ENCODE data around the gene NIPAL3.
"Not testable (repeated sequence)": the region's sequence is repeated elsewhere in the genome, so short reads cannot be mapped to it uniquely, and the experiment has no call there.

Gene NIPAL3

GRCh38 chr1:24488159-24488558, 72.6 kb downstream of the NIPAL3 start:
- not testable (repeated sequence) for DNase-seq (ENCODE audit: low read depth in 2 of 2, low spot score in 1 of 2)

DNA sequence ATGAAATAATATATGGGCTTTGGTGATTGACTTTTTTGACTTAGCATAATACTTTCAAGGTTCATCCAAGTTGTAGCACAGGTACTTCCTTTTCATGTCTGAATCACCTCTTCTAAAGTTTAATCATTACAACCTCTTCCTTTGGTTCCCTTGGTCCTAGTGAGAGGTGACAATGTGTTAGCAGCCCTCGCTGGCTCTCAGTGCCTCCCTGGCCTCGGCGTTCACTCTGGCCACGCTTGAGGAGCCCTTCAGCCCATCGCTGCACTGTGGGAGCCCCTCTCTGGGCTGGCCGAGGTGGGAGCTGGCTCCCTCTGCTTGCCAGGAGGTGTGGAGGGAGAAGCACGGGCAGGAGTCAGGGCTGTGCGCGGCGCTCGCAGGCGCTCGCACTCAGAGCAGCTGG, 74.1 kb downstream of the NIPAL3 start:
- no peak for DNase-seq (ENCODE audit: low read depth in 2 of 2, low spot score in 1 of 2)

DNA sequence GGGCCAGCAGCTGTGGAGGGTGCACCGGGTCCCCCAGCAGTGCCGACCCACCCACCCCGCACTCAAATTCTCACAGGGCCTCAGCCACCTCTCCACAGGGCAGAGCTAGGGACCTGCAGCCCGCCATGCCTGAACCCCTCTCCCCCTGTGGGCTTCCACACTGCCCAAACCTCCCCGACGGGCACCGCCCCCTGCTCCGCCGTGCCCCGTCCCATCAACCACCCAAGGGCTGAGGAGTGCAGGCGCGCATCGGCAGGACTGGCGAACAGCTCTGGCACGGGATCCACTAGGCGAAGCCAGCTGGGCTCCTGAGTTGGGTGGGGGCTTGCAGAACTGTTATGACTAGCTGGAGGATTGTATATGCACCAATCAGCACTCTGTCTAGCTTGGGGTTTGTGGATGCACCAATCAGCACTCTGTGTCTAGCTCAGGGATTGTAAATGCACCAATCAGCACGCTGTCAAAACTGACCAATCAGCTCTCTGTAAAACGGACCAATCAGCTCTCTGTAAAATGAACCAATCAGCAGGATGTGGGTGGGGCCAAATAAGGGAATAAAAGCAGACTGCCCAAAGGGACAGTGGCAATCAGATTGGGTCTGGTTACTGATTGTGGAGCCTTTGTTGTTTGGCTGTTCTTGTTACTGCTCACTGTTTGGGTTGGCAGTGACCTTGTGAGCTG, 74.6 kb downstream of the NIPAL3 start:
- no peak for DNase-seq (ENCODE audit: low read depth in 2 of 2, low spot score in 1 of 2)

DNA sequence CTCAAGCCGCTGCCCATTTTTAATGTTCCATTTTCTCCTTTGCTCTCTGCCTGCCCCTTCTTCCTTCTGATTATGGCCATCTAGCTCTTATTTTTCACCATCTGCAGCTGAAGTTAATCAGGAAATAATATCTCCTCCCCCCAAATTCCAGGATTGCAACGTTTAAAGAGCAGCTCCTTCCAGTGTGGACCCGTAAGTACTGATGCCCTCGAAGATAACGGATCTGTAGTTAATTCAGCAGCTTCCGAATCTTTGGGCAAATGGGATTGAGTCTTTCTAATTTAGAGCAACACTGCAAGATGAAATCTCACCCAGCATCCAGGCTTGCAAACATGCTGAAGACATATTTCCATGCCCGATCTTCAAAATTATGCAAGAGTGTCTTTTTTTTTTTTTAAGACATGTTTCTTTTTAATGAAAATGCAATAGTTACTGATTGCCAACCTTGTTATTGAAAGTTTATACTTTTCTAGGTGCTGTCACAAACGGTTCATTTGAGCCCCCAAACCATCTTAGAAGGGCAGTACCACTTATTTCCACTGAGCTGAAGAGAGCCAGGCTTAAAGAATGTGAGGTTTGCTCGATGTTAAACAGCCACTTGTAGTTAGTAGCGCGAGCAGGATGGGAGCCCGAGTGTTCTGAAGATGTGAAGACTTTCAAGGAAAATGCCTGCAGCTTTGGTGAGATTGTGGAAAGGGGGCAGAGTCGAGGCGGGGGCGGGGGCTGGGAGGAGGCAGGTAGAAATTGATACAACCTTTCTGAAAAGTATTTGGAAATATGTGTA, 76.2 kb downstream of the NIPAL3 start:
- no peak for DNase-seq (ENCODE audit: low read depth in 2 of 2, low spot score in 1 of 2)

DNA sequence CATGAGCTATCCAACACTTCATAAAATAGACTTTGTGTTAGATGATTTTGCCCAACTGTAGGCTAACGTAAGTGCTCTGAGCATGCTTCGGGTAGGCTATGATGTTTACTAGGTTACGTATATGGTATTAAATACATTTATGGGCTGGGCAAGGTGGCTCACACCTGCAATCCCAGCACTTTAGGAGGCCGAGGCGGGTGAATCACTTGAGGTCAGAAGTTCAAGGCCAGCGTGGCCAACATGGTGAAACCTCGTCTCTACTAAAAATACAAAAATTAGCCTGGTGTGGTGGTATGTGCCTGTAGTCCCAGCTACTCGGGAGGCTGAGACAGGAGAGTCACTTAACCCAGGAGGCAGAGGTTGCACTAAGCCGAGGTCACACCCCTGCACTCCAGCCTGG, 77.3 kb downstream of the NIPAL3 start:
- DNase-seq (ENCODE audit: low read depth in 2 of 2, low spot score in 1 of 2): not testable (repeated sequence)

DNA sequence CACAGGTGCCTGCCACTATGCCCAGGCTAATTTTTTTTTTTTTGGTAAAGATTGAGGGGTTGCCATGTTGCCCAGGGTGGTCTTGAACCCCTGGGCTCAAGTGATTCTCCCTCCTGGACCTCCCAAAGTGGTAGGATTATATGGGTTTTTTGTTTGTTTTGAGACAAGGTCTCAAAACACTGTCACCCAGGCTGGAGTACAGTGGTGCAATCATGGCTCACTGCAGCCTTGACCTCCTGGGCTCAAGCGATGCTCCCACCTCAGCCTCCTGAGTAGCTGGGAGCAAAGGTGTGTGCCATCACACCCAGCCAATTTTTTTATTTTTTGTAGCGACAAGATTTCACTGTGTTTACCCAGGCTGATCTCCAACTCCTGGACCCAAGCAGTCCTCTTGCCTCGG, 78.2 kb downstream of the NIPAL3 start:
- no peak for DNase-seq (ENCODE audit: low read depth in 2 of 2, low spot score in 1 of 2)

GRCh38 chr1:24498589-24498988, 83.0 kb downstream of the NIPAL3 start:
- no peak for DNase-seq (ENCODE audit: low read depth in 2 of 2, low spot score in 1 of 2)

GRCh38 chr1:24500448-24501048, 84.9 kb downstream of the NIPAL3 start:
- no peak for DNase-seq (ENCODE audit: low read depth in 2 of 2, low spot score in 1 of 2)

DNA sequence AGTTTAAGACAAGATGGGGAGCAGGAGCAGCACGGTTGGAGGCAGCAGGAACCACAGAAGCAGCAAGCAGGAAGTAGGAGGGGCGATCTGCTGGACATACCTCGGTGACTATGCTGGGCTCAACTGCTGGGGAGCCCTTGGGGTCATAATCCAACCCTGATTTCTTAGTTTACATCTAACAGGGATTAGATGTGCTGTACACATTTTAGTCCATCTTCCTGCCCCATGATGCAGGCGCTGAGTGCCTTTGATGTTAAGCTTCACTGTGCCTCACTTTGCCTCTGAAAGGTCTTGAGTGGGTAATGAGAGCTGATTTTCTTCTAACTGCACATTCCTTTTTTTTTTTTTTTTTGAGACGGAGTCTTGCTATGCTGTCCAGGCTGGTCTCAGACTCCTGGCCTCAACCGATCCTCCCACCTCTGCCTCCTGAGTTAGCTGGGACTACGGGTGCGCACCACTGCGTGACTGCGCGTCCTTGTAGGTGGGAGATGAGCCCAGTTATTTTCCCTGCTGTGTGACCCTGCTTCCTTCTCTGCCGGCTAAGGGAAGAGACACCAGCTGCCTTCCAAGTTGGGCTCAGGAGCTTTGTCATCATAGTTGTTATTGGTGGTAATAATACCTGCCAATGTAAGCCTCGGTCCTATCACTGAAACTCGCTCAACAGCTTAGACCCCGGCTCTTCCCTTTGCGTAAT, 85.9 kb downstream of the NIPAL3 start:
- DNase-seq (ENCODE audit: low read depth in 2 of 2, low spot score in 1 of 2): no peak

DNA sequence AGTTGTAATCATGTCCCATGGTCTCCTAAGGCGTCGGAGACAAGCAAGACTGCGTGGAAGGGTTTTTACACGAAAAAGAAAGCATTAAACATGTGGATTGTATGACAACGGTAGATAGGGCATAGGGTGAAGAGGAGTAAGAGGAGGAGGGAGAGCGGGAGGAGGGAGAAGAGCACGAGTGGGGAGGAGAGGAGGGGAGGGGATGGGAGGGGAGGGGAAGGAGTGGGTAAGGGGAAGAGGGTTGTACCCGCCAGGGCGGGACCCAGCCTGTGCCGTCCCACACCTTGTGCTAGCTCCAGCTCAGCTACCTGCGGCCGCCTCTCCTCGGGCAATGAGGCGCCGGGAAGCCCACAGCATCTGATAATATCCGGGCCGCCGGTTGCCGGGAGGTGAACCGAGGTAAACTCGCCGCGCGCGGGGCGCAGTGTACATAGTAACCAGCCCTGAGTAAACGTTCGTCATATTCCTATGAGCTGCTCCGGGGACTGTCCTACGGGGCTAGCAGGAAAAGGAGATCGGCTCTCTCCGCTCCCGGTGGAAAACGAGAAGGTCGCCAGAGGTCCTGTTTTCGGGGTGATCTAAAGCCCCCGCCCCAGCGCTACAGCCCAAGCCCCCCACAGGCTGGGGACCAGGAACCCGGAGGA, 86.6 kb downstream of the NIPAL3 start:
- peak; percentile 41 to 64 for DNase-seq (ENCODE audit: low read depth in 2 of 2, low spot score in 1 of 2)

DNA sequence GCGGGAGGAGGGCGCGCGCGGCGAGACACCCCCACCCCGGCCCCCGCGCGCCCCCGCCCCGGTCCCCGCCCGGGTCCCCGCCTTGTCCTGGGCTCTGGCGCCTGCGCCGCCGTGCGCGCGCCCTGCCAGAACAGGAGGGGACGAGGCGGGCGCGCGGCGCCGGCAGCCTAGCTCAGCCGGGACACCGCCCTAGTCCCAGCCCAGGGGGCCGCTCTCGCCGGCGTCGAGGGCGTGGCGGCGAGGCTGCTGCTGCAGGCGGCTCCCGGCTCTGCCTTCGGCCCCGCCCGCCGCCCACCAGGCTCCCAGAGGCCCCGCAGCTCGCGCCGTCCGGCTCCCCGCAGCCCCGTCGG, 87.1 kb downstream of the NIPAL3 start, which contains the start of gene RCAN3:
Gene RCAN3, plus strand, starts transcription at position 128 of the 350 bp plus-strand sequence. CDS start 11,537 bp downstream, outside the sequence.
- peak; percentile 53 to 73 for DNase-seq (ENCODE audit: low read depth in 2 of 2, low spot score in 1 of 2)

GRCh38 chr1:24503059-24503751, 87.6 kb downstream of the NIPAL3 start:
- DNase-seq (ENCODE audit: low read depth in 2 of 2, low spot score in 1 of 2): no peak

- no peak for DNase-seq (ENCODE audit: low read depth in 2 of 2, low spot score in 1 of 2)
These were observed 88.4 kb downstream of the NIPAL3 start for GRCh38 chr1:24503870-24504523.

DNA sequence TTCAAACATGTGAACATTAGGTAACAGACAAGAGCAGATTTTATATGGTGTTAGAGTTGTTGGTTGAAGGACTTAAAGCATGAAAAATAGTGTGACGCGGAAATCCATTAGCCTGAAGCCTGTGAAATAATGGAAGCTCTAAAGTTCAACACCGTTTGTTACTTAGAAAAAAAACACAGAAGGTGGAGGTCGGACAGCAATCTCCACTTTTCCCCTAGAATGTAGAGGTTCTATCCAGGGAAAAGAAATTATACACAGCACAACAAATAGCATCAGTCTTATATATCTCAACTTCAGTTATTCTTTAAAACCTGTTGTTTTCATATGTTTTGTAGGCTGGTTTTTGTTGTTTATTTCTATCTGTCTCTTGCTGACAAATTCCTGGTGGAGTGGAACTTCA, 89.0 kb downstream of the NIPAL3 start:
- DNase-seq (ENCODE audit: low read depth in 2 of 2, low spot score in 1 of 2): no peak

- DNase-seq (ENCODE audit: low read depth in 2 of 2, low spot score in 1 of 2): no peak
These were observed 90.2 kb downstream of the NIPAL3 start for GRCh38 chr1:24505816-24506215.

DNA sequence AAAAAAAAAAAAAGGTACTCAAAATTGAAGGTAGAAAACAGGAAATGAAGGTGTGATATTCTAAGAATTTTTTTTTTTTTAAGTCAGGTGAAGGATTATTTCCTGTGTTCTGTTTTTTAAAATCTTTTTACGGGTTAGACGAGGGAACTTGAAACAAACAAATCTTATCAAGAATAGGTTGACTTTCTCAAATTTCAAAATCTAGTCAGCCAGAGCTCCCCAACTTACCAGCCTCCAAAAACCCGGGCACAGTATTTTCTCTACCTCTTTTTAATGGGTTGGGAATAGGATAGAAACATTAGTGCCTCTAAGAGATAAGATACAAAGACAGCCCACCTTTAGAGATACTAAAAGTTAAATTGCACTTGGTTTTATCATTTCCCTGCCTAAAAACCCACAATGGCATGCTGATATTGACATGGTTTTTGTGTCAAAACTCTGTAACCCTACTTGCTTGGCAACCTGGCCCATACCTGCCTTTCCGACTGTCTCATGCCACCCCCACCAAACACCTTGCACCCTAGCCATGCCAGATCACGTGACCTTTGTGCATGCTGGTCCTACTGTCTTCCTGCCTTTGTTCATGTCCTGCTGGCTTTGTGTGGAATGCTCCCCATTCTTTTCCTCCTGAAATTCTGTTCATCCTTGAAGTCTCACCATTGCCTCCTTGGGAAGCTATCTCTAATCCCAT, 91.2 kb downstream of the NIPAL3 start:
- no peak for DNase-seq (ENCODE audit: low read depth in 2 of 2, low spot score in 1 of 2)

- no peak for DNase-seq (ENCODE audit: low read depth in 2 of 2, low spot score in 1 of 2)
These were observed 91.8 kb downstream of the NIPAL3 start for GRCh38 chr1:24507405-24507804.

DNA sequence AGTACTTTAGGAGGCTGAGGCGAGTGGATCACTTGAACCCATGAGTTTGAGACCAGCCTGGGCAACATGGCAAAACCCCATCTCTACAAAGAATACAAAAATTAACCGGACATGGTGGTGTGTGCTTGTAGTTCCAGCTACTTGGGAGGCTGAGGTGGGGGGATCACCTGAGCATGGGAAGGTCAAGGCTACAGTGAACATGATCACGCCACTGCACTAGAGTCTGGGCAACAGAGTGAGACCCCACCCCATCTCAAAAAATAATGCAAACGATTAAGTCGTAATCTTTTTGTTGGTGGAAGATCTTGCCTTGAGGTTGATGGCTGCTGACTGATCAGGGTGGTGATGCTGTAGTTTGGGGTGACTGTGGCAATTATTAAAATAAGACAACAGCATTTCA, 93.3 kb downstream of the NIPAL3 start:
- DNase-seq (ENCODE audit: low read depth in 2 of 2, low spot score in 1 of 2): no peak

DNA sequence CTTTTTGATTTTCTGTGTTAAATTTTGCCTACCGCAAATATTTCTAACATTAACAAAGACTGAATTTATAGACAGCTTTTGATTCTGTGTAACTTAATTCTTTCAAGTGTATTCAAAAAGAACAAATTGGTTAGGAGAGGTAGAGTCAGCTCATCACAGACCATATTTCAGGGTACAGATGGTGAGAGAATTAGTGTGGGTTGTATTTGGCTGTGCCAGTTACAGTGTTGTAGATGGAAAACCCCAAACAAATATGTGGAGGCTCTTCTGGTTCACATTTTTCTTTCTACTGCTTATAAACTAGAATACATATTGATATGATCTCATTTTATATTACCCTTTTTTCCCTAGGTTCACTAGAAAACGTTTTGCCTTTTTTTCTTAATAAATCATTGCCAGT, 98.1 kb downstream of the NIPAL3 start:
- no peak for DNase-seq (ENCODE audit: low read depth in 2 of 2, low spot score in 1 of 2)

Measured in stimulated activated CD8-positive, alpha-beta memory T cell treated with anti-CD3 and anti-CD28 coated beads, Interleukin-4, amount 100 ng/mL, for 1 hour (primary cell).